Lower lobe of right lung (tissue), 2 donors: ENCODE measurements around the gene SURF2. TPM values are rescaled to one million over a fixed set of nuclear protein-coding genes. Genes with fewer than 3 reads are reported as not detected.
"Not testable (repeated sequence)": the region's sequence is repeated elsewhere in the genome, so short reads cannot be mapped to it uniquely, and the experiment has no call there.

Source experiments
- ATAC-seq, 2 donors: fragments of 200-7000 bp; cut with Tn5 transposase; one replicate each; pipeline ENCODE4 v1.9.1; 2020 to 2022; ENCODE audit warnings: mild to moderate bottlenecking in 2 of 2, moderate library complexity in 2 of 2
- DNase-seq: peaks from one replicate; pipeline ENCODE4 v3.0.0-alpha.2; 2020
- H3K27ac ChIP-seq: fragments of 200-600 bp; one replicate; pipeline ENCODE4 v1.8.0; 2022
- H3K27me3 ChIP-seq: fragments of 200-600 bp; one replicate; pipeline ENCODE4 v1.8.0; 2022; ENCODE audit warnings: low read depth
- H3K36me3 ChIP-seq: fragments of 200-600 bp; one replicate; pipeline ENCODE4 v1.8.0; 2022; ENCODE audit warnings: mild to moderate bottlenecking
- H3K4me1 ChIP-seq: fragments of 200-600 bp; one replicate; pipeline ENCODE4 v1.8.0; 2022
- H3K4me3 ChIP-seq: fragments of 200-600 bp; one replicate; pipeline ENCODE4 v1.8.0; 2022; ENCODE audit warnings: mild to moderate bottlenecking
- H3K9me3 ChIP-seq: fragments of 200-600 bp; one replicate; pipeline ENCODE4 v1.8.0; 2022
- CTCF ChIP-seq: fragments of 200-600 bp; IDR thresholded peaks from one replicate; pipeline ENCODE4 v1.8.0; 2022; ENCODE audit warnings: antibody characterized with exemption, mild to moderate bottlenecking
- intact Hi-C: fragments of 100-400 bp; cut with DNase I; formaldehyde crosslinking; loops from one replicate; pipeline ENCODE4 v1.11.0; 2022
- total RNA-seq: library from RNA; stranded (reverse); fragmentation: NEBNext Ultra II Directional; extraction: Animal tissue kit (Norgen Biotek cat#: 25700); gene quantifications from one replicate; pipeline ENCODE4 v1.2.1, GENCODE V29; 2021
- donor health status: DM: no; HTN: yes; CAD: no; lungs with severe emphysema.

Gene SURF2
- total RNA-seq, 1 donor from 2014 or later: 15.2 TPM

- H3K4me3 ChIP-seq, H3K27me3 ChIP-seq, H3K4me1 ChIP-seq, H3K27ac ChIP-seq, H3K9me3 ChIP-seq, ATAC-seq, DNase-seq, intact Hi-C loops: not testable (repeated sequence)
- peaks cover 47% of the 10 kb centered on the region for H3K36me3 ChIP-seq
- peak; percentile 61 for TF ChIP-seq CTCF
Measured at GRCh38 chr9:133329306-133330156, 26.8 kb upstream of the SURF2 start.

- Histone ChIP-seq H3K4me3 (no peak overlapping the region), H3K9me3 (no peaks in the 10 kb centered on the region), H3K27me3 (no peaks in the 10 kb centered on the region), H3K27ac (no peak overlapping the region), H3K36me3 (peaks cover 48% of the 10 kb centered on the region), H3K4me1 (peaks cover 14% of the 10 kb centered on the region)
- intact Hi-C loops: no loop called here
- ATAC-seq (no peak), DNase-seq (no peak)
- TF ChIP-seq CTCF: no peak
Measured at GRCh38 chr9:133331221-133331620, 25.1 kb upstream of the SURF2 start.

- Histone ChIP-seq H3K9me3 (no peaks in the 10 kb centered on the region), H3K4me1 (peaks cover 20% of the 10 kb centered on the region), H3K36me3 (peaks cover 48% of the 10 kb centered on the region), H3K4me3 (no peak overlapping the region), H3K27me3 (no peaks in the 10 kb centered on the region), H3K27ac (no peak overlapping the region)
- ATAC-seq: no peak
- intact Hi-C loops: no loop called here
- DNase-seq: peak; percentile 44
- TF ChIP-seq CTCF: no peak
Measured at GRCh38 chr9:133331641-133332380, 24.5 kb upstream of the SURF2 start.

GRCh38 chr9:133332381-133332730 is 24.0 kb upstream of the SURF2 start:
- intact Hi-C loops: no loop called here
- Histone ChIP-seq H3K4me1 (peaks cover 21% of the 10 kb centered on the region), H3K9me3 (no peaks in the 10 kb centered on the region), H3K27me3 (no peaks in the 10 kb centered on the region), H3K36me3 (peaks cover 48% of the 10 kb centered on the region), H3K27ac (no peak overlapping the region), H3K4me3 (no peak overlapping the region)
- no peak for DNase-seq
- no peak for ATAC-seq
- no peak for TF ChIP-seq CTCF

- no peak overlapping the region for H3K4me3 ChIP-seq
- H3K4me1 ChIP-seq: peaks cover 21% of the 10 kb centered on the region
- intact Hi-C loops: no loop called here
- no peak overlapping the region for H3K27ac ChIP-seq
- H3K27me3 ChIP-seq: no peaks in the 10 kb centered on the region
- ATAC-seq: no peak
- no peaks in the 10 kb centered on the region for H3K9me3 ChIP-seq
- TF ChIP-seq CTCF: no peak
- H3K36me3 ChIP-seq: peaks cover 48% of the 10 kb centered on the region
- no peak for DNase-seq
Measured at GRCh38 chr9:133333011-133333410, 23.3 kb upstream of the SURF2 start.
